Measurements from ENCODE around the gene RNASE7. TPM values are rescaled to one million over a fixed set of nuclear protein-coding genes. Genes with fewer than 3 reads are reported as not detected.

Gene RNASE7
- polyA plus RNA-seq, 3 donors, result 0.07 TPM; not detected in 2

GRCh38 chr14:21020977-21021545 is 21.1 kb upstream of the RNASE7 start:
- H3K27ac ChIP-seq (ENCODE audit: low read depth, low read length), result no peak overlapping the region
- 84 to 92% (median 89%) methylated on average over 5 of the region's 5 CpGs for WGBS, 3 donors

- WGBS, 3 donors, result 77 to 84% (median 78%) methylated on average over 5 of the region's 5 CpGs
- no peak overlapping the region for H3K27ac ChIP-seq (ENCODE audit: low read depth, low read length)
These were observed 19.5 kb upstream of the RNASE7 start for GRCh38 chr14:21022686-21023085.

- H3K27ac ChIP-seq (ENCODE audit: low read depth, low read length), result no peak overlapping the region
- 41 to 48% (median 48%) methylated on average over 7 of the region's 7 CpGs for WGBS, 3 donors
These were observed 19.0 kb upstream of the RNASE7 start for GRCh38 chr14:21023174-21023573.

GRCh38 chr14:21023817-21024584 is 18.2 kb upstream of the RNASE7 start:
- no peak overlapping the region for H3K27ac ChIP-seq (ENCODE audit: low read depth, low read length)
- 11 to 22% (median 21%) methylated on average over 17 of the region's 17 CpGs for WGBS, 3 donors

- no peak within 1 kb of the TSS for H3K27ac ChIP-seq (ENCODE audit: low read depth, low read length)
- WGBS, 3 donors, result 1% methylated on average over 57 to 72 of the region's 72 CpGs
These were observed 17.4 kb upstream of the RNASE7 start, which contains the start of gene NDRG2 for GRCh38 chr14:21024585-21025370. Gene NDRG2, minus strand, starts transcription at chr14:21025061. Its CDS starts 1,746 bp downstream, at chr14:21023315.

- WGBS, 3 donors, result 4 to 11% (median 6%) methylated on average over 55 to 58 of the region's 58 CpGs
- H3K27ac ChIP-seq (ENCODE audit: low read depth, low read length), result no peak overlapping the region
These were observed 16.5 kb upstream of the RNASE7 start for GRCh38 chr14:21025371-21026273.

- WGBS, 3 donors, result 65 to 68% (median 67%) methylated on average over 7 of the region's 7 CpGs
- no peak overlapping the region for H3K27ac ChIP-seq (ENCODE audit: low read depth, low read length)
These were observed 15.7 kb upstream of the RNASE7 start for GRCh38 chr14:21026274-21026987.

GRCh38 chr14:21026988-21027315 is 15.2 kb upstream of the RNASE7 start:
- WGBS, 3 donors, result 47 to 64% (median 56%) methylated on average over 3 of the region's 3 CpGs
- no peak overlapping the region for H3K27ac ChIP-seq (ENCODE audit: low read depth, low read length)

- no peak within 1 kb of the TSS for H3K27ac ChIP-seq (ENCODE audit: low read depth, low read length)
- 84 to 95% (median 84%) methylated on average over 5 of the region's 5 CpGs for WGBS, 3 donors
These were observed 12.2 kb upstream of the RNASE7 start, which contains the start of gene TPPP2 for GRCh38 chr14:21029917-21030316. Gene TPPP2, plus strand, starts transcription at chr14:21030217. Its CDS starts 365 bp downstream, at chr14:21030582.

- H3K27ac ChIP-seq (ENCODE audit: low read depth, low read length), result no peak overlapping the region
- 89 to 90% (median 90%) methylated on average over 12 of the region's 12 CpGs for WGBS, 3 donors
These were observed 11.6 kb upstream of the RNASE7 start for GRCh38 chr14:21030531-21030930.

GRCh38 chr14:21032326-21033132 is 9.6 kb upstream of the RNASE7 start:
- no peak overlapping the region for H3K27ac ChIP-seq (ENCODE audit: low read depth, low read length)
- WGBS, 3 donors, result 79 to 86% (median 80%) methylated on average over 5 of the region's 5 CpGs

- H3K27ac ChIP-seq (ENCODE audit: low read depth, low read length), result no peak overlapping the region
- WGBS, 3 donors, result 76 to 89% (median 82%) methylated on average over 4 of the region's 4 CpGs
These were observed 8.9 kb upstream of the RNASE7 start for GRCh38 chr14:21033133-21033698.

- WGBS, 3 donors, result 79 to 82% (median 79%) methylated on average over 5 of the region's 5 CpGs
- no peak within 1 kb of the TSS for H3K27ac ChIP-seq (ENCODE audit: low read depth, low read length)
These were observed 7.5 kb upstream of the RNASE7 start, which contains the start of gene RNASE13 for GRCh38 chr14:21034707-21035106. Gene RNASE13, minus strand, starts transcription at chr14:21034807. Its CDS starts 519 bp downstream, at chr14:21034288.

- 90 to 94% (median 92%) methylated on average over 7 of the region's 7 CpGs for WGBS, 3 donors
- no peak overlapping the region for H3K27ac ChIP-seq (ENCODE audit: low read depth, low read length)
These were observed 5.4 kb upstream of the RNASE7 start for GRCh38 chr14:21036751-21037150.

GRCh38 chr14:21037156-21037555 is 5.0 kb upstream of the RNASE7 start:
- 75 to 86% (median 77%) methylated on average over 3 of the region's 3 CpGs for WGBS, 3 donors
- no peak overlapping the region for H3K27ac ChIP-seq (ENCODE audit: low read depth, low read length)

All from adipose tissue (tissue), 3 donors.